NCI-H128 (cell line): ENCODE measurements around the gene TRPV3.
"Not testable (repeated sequence)": the region's sequence is repeated elsewhere in the genome, so short reads cannot be mapped to it uniquely, and the experiment has no call there.

Source experiments
- DNase-seq: peaks from one replicate; lab custom pipeline; 2025; ENCODE audit not compliant: unreplicated experiment; lab: John Stamatoyannopoulos, UW

Gene TRPV3

GRCh38 chr17:3557768-3558583 is at the start of gene TRPV3:
Gene TRPV3, minus strand, starts transcription at chr17:3557812. Its CDS starts 2,962 bp downstream, at chr17:3554850.
- DNase-seq = no peak

- no peak for DNase-seq
Measured at GRCh38 chr17:3603870-3604259, 46.3 kb upstream of the TRPV3 start.

GRCh38 chr17:3603119-3603869 is 45.7 kb upstream of the TRPV3 start:
- no peak for DNase-seq

- no peak for DNase-seq
Measured at GRCh38 chr17:3602499-3602898, 44.9 kb upstream of the TRPV3 start.

- DNase-seq = no peak
Measured at GRCh38 chr17:3600529-3601205, 43.1 kb upstream of the TRPV3 start.

GRCh38 chr17:3598078-3598477 is 40.5 kb upstream of the TRPV3 start:
- DNase-seq = no peak

GRCh38 chr17:3596804-3597464 is 39.3 kb upstream of the TRPV3 start:
- DNase-seq = no peak

- no peak for DNase-seq
Measured at GRCh38 chr17:3594976-3595375, 37.4 kb upstream of the TRPV3 start.

GRCh38 chr17:3594051-3594800 is 36.6 kb upstream of the TRPV3 start:
- no peak for DNase-seq

- no peak for DNase-seq
Measured at GRCh38 chr17:3593384-3593783, 35.8 kb upstream of the TRPV3 start.

GRCh38 chr17:3592216-3592860 is 34.7 kb upstream of the TRPV3 start:
- no peak for DNase-seq

GRCh38 chr17:3590768-3591167 is 33.2 kb upstream of the TRPV3 start:
- no peak for DNase-seq

GRCh38 chr17:3590231-3590630 is 32.6 kb upstream of the TRPV3 start:
- no peak for DNase-seq

- no peak for DNase-seq
Measured at GRCh38 chr17:3589784-3590183, 32.2 kb upstream of the TRPV3 start.

- DNase-seq = no peak
Measured at GRCh38 chr17:3585826-3586225, 28.2 kb upstream of the TRPV3 start.

GRCh38 chr17:3583456-3583855 is 25.8 kb upstream of the TRPV3 start:
- no peak for DNase-seq

- no peak for DNase-seq
Measured at GRCh38 chr17:3582915-3583314, 25.3 kb upstream of the TRPV3 start.

GRCh38 chr17:3578667-3579066 is 21.1 kb upstream of the TRPV3 start:
- DNase-seq = not testable (repeated sequence)

GRCh38 chr17:3576970-3577369 is 19.4 kb upstream of the TRPV3 start:
- DNase-seq = no peak

GRCh38 chr17:3575511-3575910 is 17.9 kb upstream of the TRPV3 start:
- no peak for DNase-seq
